Liver (tissue), 9 donors: ENCODE results near the gene CNDP2. TPM values are rescaled to one million over a fixed set of nuclear protein-coding genes. Genes with fewer than 3 reads are reported as not detected.

Experiments
- DNase-seq: peaks from one replicate; pipeline ENCODE4 v3.0.0-alpha.2; 2017; ENCODE audit warnings: low spot score
- H3K27ac ChIP-seq, 2 donors: one replicate each; pipeline ENCODE4 v1.7.0; 2013; ENCODE audit warnings: inconsistent platforms in 2 of 2, low read length in 2 of 2, control low read depth in 1 of 2, low read depth in 1 of 2, mild to moderate bottlenecking in 1 of 2
- H3K27me3 ChIP-seq, 4 donors: one replicate each; pipeline versions ENCODE4 v1.6.1 to v1.7.0; 2013; ENCODE audit warnings: low read length in 3 of 4, inconsistent platforms in 1 of 4, mild to moderate bottlenecking in 1 of 4, moderate library complexity in 1 of 4; ENCODE audit not compliant: control insufficient read depth in 4 of 4, insufficient read depth in 4 of 4
- H3K36me3 ChIP-seq, 4 donors: one replicate each; pipeline versions ENCODE4 v1.6.1 to v1.7.0; 2013; ENCODE audit warnings: low read length in 3 of 4, mild to moderate bottlenecking in 3 of 4, low read depth in 1 of 4, moderate library complexity in 1 of 4; ENCODE audit not compliant: control insufficient read depth in 4 of 4, insufficient read depth in 3 of 4
- H3K4me1 ChIP-seq, 4 donors: one replicate each; pipeline versions ENCODE4 v1.6.1 to v1.7.0; 2013; ENCODE audit warnings: low read length in 3 of 4, mild to moderate bottlenecking in 3 of 4, moderate library complexity in 1 of 4; ENCODE audit not compliant: control insufficient read depth in 4 of 4, insufficient read depth in 4 of 4
- H3K4me3 ChIP-seq, 3 donors: one replicate each; pipeline versions ENCODE4 v1.6.1 to v1.7.0; 2013; ENCODE audit warnings: low read length in 3 of 3, control low read depth in 1 of 3, low read depth in 1 of 3, mild to moderate bottlenecking in 1 of 3
- H3K9ac ChIP-seq, 2 donors: one replicate each; pipeline ENCODE4 v1.7.0; 2013; ENCODE audit warnings: low read length in 2 of 2, mild to moderate bottlenecking in 2 of 2, moderate library complexity in 2 of 2, control low read depth in 1 of 2, low read depth in 1 of 2
- H3K9me3 ChIP-seq, 4 donors: one replicate each; pipeline versions ENCODE4 v1.6.1 to v1.7.0; 2013; ENCODE audit warnings: low read length in 3 of 4; ENCODE audit not compliant: control insufficient read depth in 4 of 4
- EGR1 ChIP-seq, 2 donors: IDR thresholded peaks; 2 replicates each; pipeline ENCODE4 v1.6.1; 2016 to 2018; ENCODE audit warnings: antibody characterized with exemption in 2 of 2, low read depth in 2 of 2
- FOXA1 ChIP-seq: IDR thresholded peaks from 2 replicates; pipeline ENCODE4 v1.6.1; 2016; ENCODE audit warnings: antibody characterized with exemption
- FOXA2 ChIP-seq: IDR thresholded peaks from 2 replicates; pipeline ENCODE4 v1.6.1; 2016; ENCODE audit warnings: antibody characterized with exemption
- GABPA ChIP-seq, 2 donors: IDR thresholded peaks in 1 of 2; conservative IDR thresholded peaks in 1 of 2; 2 replicates each; pipeline ENCODE4 v1.6.1; 2016; ENCODE audit warnings: antibody characterized with exemption in 2 of 2, mild to moderate bottlenecking in 1 of 2, moderate library complexity in 1 of 2
- HNF4A ChIP-seq, 2 donors: conservative IDR thresholded peaks; 2 replicates each; pipeline ENCODE4 v1.6.1; 2016; ENCODE audit warnings: antibody characterized with exemption in 2 of 2, mild to moderate bottlenecking in 2 of 2
- HNF4G ChIP-seq: IDR thresholded peaks from 2 replicates; pipeline ENCODE4 v1.6.1; 2016; ENCODE audit warnings: antibody characterized with exemption
- NR2F2 ChIP-seq: IDR thresholded peaks from 2 replicates; pipeline ENCODE4 v1.6.1; 2016; ENCODE audit warnings: antibody characterized with exemption
- RAD21 ChIP-seq, 2 donors: IDR thresholded peaks; 2 replicates each; pipeline ENCODE4 v1.6.1; 2016; ENCODE audit warnings: antibody characterized with exemption in 2 of 2, mild to moderate bottlenecking in 2 of 2
- SP1 ChIP-seq: IDR thresholded peaks from 2 replicates; pipeline ENCODE4 v1.6.1; 2018; ENCODE audit warnings: antibody characterized with exemption, mild to moderate bottlenecking
- TAF1 ChIP-seq: conservative IDR thresholded peaks from 2 replicates; pipeline ENCODE4 v1.6.1; 2016; ENCODE audit warnings: antibody characterized with exemption, mild to moderate bottlenecking
- YY1 ChIP-seq: IDR thresholded peaks from 2 replicates; pipeline ENCODE4 v1.6.1; 2016; ENCODE audit warnings: antibody characterized with exemption, mild to moderate bottlenecking
- WGBS: extraction: QIAGEN DNeasy Blood & Tissue Kit; methylation state at CpG from one replicate; pipeline ENCODE4 v1.1.7; 2013; 5-methylcytosine and 5-hydroxymethylcytosine counted together
- polyA plus RNA-seq, 2 donors: library from polyadenylated mRNA; stranded (reverse) in 1 of 2; unstranded in 1 of 2; fragments of 200-250 nt in 1 of 2; fragments of >200 nt in 1 of 2; fragmentation: Nextera tagmentation in 1 of 2; extraction: Ambion mirVana in 1 of 2; gene quantifications; one replicate each; pipeline versions ENCODE4 v1.2.1 to v1.2.3, GENCODE V29; 2013 to 2015
- total RNA-seq, 2 donors: library from RNA; depleted of rRNA; stranded (reverse); fragments of >200 nt; gene quantifications; one replicate each; pipeline ENCODE4 v1.2.3, GENCODE V29; 2014
- TF ChIP-seq, protein P1 (sequence below): IDR thresholded peaks from 2 replicates; pipeline ENCODE4 v1.6.1; 2016; ENCODE audit warnings: antibody characterized with exemption
- TF ChIP-seq, protein P2 (sequence below): IDR thresholded peaks from 2 replicates; pipeline ENCODE4 v1.6.1; 2016; ENCODE audit warnings: antibody characterized with exemption, mild to moderate bottlenecking
- TF ChIP-seq, protein P3 (sequence below): IDR thresholded peaks from 2 replicates; pipeline ENCODE4 v1.6.1; 2016; ENCODE audit warnings: antibody characterized with exemption
- TF ChIP-seq, protein P4 (sequence below): IDR thresholded peaks from 2 replicates; pipeline ENCODE4 v1.6.1; 2016; ENCODE audit warnings: antibody characterized with exemption
- TF ChIP-seq, protein P5 (sequence below): fragments of 150-350 bp; IDR thresholded peaks from 2 replicates; pipeline ENCODE4 v1.5.1; 2017; ENCODE audit warnings: improper control_type of control experiment, low read depth, low read length; ENCODE audit not compliant: missing input control
- donor health status: healthy.
- donor health status: healthy.
- donor health status: healthy.
- donor health status: healthy.
- donor health status: healthy.

CNDP2 gene
- total and polyA plus RNA-seq, 4 donors = 65.5 to 167 (median 141) TPM

DNA sequence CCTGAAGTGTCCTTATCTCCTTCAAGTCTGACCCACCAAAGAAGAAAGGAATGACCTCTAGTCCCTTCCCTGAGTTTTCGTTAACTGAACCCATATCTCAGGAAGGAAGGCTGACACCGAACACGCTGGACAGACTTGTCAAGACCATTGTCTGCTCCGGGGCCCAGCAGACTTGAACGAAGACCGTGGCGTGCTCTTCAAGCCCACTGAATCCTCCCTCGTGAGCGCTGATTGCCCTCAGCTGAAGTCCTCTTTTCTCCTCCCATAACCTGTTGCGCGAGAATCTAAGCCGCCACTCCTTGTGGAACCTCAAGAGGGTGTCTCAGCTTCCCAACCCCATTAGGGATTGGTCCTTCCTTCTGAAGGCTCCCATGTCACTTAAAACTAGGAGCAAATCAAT lies 37.5 kb downstream of the CNDP2 start:
- no peak for DNase-seq
- no peak overlapping the region for H3K9ac ChIP-seq
- peaks cover 0 to 3% (median 1%) of the 10 kb centered on the region in 4 donors for H3K4me1 ChIP-seq

DNA sequence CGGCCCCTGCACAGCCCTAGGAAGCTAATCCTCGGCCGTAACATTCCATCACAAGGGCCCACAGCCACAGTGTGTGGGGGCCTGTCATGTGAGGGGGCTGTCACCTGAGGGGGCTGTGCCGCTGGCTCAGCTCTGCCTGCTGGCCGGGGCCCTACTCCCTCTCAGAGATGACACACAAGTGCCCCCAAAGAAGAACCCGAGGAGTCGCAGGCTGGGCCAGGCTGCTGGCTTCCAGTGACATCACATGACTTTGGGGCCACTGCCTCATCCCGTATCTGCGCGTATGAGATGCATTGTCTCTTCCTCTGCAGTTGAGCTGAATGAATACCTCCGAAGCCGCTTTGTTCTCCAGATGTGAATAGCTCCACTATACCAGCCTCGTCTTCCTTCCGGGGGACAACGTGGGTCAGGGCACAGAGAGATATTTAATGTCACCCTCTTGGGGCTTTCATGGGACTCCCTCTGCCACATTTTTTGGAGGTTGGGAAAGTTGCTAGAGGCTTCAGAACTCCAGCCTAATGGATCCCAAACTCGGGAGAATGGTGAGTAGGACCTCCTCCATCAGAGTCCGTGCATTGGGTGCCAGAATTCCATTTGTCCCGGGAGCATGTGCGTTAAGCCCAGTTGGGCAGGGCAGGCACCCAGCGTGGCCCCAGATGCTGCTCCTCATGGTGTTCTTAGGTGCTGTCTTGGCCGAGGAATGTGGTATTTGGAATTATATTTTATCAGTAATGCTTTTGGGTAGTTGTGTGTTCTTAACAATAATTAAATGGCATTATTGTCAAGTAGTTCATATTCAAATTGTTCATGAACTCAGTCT lies 38.2 kb downstream of the CNDP2 start, which contains the start of gene CNDP1:
CNDP1 (plus strand) TSS at position 351 of the 820 bp plus-strand sequence; CDS start at position 519, 168 bp downstream.
- DNase-seq = no peak
- no peak within 1 kb of the TSS for H3K9ac ChIP-seq
- TF ChIP-seq FOXA1 = no peak
- no peak for TF ChIP-seq EGR1 (IDR thresholded peaks at IDR 0.05; ENCODE audit: low read depth in 2 of 2)
- no peak for TF ChIP-seq FOXA2
- TF ChIP-seq HNF4G = no peak
- TF ChIP-seq SP1 = no peak
- TF ChIP-seq TAF1 = no peak
- no peak for TF ChIP-seq YY1
- no peak for TF ChIP-seq NR2F2
- TF ChIP-seq, protein P1, sequence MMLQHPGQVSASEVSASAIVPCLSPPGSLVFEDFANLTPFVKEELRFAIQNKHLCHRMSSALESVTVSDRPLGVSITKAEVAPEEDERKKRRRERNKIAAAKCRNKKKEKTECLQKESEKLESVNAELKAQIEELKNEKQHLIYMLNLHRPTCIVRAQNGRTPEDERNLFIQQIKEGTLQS = no peak
- TF ChIP-seq, protein P2, sequence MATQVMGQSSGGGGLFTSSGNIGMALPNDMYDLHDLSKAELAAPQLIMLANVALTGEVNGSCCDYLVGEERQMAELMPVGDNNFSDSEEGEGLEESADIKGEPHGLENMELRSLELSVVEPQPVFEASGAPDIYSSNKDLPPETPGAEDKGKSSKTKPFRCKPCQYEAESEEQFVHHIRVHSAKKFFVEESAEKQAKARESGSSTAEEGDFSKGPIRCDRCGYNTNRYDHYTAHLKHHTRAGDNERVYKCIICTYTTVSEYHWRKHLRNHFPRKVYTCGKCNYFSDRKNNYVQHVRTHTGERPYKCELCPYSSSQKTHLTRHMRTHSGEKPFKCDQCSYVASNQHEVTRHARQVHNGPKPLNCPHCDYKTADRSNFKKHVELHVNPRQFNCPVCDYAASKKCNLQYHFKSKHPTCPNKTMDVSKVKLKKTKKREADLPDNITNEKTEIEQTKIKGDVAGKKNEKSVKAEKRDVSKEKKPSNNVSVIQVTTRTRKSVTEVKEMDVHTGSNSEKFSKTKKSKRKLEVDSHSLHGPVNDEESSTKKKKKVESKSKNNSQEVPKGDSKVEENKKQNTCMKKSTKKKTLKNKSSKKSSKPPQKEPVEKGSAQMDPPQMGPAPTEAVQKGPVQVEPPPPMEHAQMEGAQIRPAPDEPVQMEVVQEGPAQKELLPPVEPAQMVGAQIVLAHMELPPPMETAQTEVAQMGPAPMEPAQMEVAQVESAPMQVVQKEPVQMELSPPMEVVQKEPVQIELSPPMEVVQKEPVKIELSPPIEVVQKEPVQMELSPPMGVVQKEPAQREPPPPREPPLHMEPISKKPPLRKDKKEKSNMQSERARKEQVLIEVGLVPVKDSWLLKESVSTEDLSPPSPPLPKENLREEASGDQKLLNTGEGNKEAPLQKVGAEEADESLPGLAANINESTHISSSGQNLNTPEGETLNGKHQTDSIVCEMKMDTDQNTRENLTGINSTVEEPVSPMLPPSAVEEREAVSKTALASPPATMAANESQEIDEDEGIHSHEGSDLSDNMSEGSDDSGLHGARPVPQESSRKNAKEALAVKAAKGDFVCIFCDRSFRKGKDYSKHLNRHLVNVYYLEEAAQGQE = no peak
- TF ChIP-seq, protein P3, sequence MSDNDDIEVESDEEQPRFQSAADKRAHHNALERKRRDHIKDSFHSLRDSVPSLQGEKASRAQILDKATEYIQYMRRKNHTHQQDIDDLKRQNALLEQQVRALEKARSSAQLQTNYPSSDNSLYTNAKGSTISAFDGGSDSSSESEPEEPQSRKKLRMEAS = no peak
- TF ChIP-seq, protein P4, sequence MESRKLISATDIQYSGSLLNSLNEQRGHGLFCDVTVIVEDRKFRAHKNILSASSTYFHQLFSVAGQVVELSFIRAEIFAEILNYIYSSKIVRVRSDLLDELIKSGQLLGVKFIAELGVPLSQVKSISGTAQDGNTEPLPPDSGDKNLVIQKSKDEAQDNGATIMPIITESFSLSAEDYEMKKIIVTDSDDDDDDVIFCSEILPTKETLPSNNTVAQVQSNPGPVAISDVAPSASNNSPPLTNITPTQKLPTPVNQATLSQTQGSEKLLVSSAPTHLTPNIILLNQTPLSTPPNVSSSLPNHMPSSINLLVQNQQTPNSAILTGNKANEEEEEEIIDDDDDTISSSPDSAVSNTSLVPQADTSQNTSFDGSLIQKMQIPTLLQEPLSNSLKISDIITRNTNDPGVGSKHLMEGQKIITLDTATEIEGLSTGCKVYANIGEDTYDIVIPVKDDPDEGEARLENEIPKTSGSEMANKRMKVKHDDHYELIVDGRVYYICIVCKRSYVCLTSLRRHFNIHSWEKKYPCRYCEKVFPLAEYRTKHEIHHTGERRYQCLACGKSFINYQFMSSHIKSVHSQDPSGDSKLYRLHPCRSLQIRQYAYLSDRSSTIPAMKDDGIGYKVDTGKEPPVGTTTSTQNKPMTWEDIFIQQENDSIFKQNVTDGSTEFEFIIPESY = no peak
- TF ChIP-seq HNF4A (conservative IDR thresholded peaks at IDR 0.05) = no peak
- H3K4me1 ChIP-seq = peaks cover 3 to 10% (median 8%) of the 10 kb centered on the region in 4 donors
- no peak within 1 kb of the TSS for H3K27ac ChIP-seq
- no peaks in the 10 kb centered on the region for H3K27me3 ChIP-seq
- no peak within 1 kb of the TSS for H3K4me3 ChIP-seq
- no peaks in the 10 kb centered on the region for H3K9me3 ChIP-seq
- no peaks in the 10 kb centered on the region for H3K36me3 ChIP-seq
- WGBS = 93% methylated on average over 21 of the region's 21 CpGs

More for the DNA sequence above, 37.5 kb downstream of the CNDP2 start:
- Histone ChIP-seq H3K9me3 (no peaks in the 10 kb centered on the region), H3K4me3 (no peak overlapping the region), H3K36me3 (no peaks in the 10 kb centered on the region), H3K27ac (no peak overlapping the region), H3K27me3 (no peaks in the 10 kb centered on the region)
- 94% methylated on average over 12 of the region's 12 CpGs for WGBS
- TF ChIP-seq YY1 = no peak
- no peak for TF ChIP-seq HNF4G
- TF ChIP-seq, protein P3 = no peak
- no peak for TF ChIP-seq FOXA2
- TF ChIP-seq EGR1 (IDR thresholded peaks at IDR 0.05; ENCODE audit: low read depth in 2 of 2) = no peak
- TF ChIP-seq TAF1 = no peak
- TF ChIP-seq, protein P5, sequence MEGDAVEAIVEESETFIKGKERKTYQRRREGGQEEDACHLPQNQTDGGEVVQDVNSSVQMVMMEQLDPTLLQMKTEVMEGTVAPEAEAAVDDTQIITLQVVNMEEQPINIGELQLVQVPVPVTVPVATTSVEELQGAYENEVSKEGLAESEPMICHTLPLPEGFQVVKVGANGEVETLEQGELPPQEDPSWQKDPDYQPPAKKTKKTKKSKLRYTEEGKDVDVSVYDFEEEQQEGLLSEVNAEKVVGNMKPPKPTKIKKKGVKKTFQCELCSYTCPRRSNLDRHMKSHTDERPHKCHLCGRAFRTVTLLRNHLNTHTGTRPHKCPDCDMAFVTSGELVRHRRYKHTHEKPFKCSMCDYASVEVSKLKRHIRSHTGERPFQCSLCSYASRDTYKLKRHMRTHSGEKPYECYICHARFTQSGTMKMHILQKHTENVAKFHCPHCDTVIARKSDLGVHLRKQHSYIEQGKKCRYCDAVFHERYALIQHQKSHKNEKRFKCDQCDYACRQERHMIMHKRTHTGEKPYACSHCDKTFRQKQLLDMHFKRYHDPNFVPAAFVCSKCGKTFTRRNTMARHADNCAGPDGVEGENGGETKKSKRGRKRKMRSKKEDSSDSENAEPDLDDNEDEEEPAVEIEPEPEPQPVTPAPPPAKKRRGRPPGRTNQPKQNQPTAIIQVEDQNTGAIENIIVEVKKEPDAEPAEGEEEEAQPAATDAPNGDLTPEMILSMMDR = no peak
- no peak for TF ChIP-seq RAD21 (IDR thresholded peaks at IDR 0.05)
- TF ChIP-seq HNF4A (conservative IDR thresholded peaks at IDR 0.05) = no peak
- no peak for TF ChIP-seq GABPA (IDR thresholded peaks at IDR 0.05 in 1 of 2, conservative IDR thresholded peaks at IDR 0.05 in 1 of 2)
- TF ChIP-seq, protein P1 = no peak
